ENCODE results near the gene DNAJB6. TPM values are rescaled to one million over a fixed set of nuclear protein-coding genes. Genes with fewer than 3 reads are reported as not detected.

DNAJB6 gene
- total RNA-seq, 1 experiment from 2014 or later: 82.5 TPM

GRCh38 chr7:157466867-157467261, 130.1 kb downstream of the DNAJB6 start:
- TF ChIP-seq, protein P1, sequence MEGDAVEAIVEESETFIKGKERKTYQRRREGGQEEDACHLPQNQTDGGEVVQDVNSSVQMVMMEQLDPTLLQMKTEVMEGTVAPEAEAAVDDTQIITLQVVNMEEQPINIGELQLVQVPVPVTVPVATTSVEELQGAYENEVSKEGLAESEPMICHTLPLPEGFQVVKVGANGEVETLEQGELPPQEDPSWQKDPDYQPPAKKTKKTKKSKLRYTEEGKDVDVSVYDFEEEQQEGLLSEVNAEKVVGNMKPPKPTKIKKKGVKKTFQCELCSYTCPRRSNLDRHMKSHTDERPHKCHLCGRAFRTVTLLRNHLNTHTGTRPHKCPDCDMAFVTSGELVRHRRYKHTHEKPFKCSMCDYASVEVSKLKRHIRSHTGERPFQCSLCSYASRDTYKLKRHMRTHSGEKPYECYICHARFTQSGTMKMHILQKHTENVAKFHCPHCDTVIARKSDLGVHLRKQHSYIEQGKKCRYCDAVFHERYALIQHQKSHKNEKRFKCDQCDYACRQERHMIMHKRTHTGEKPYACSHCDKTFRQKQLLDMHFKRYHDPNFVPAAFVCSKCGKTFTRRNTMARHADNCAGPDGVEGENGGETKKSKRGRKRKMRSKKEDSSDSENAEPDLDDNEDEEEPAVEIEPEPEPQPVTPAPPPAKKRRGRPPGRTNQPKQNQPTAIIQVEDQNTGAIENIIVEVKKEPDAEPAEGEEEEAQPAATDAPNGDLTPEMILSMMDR (IDR thresholded peaks at IDR 0.05 in 2 of 3, conservative IDR thresholded peaks at IDR 0.05 in 1 of 3; ENCODE audit: borderline replicate concordance in 1 of 3, insufficient read depth in 1 of 3, low read depth in 2 of 3, low read length in 2 of 3): peak in 2 of 3 experiments; percentile 18 to 21; a peak in 2 of 6 replicates
- TF ChIP-seq EZH2 (IDR thresholded peaks at IDR 0.05): no peak
- no peak for TF ChIP-seq ZNF274 (IDR thresholded peaks at IDR 0.05; ENCODE audit: low read depth, low read length)
- ATAC-seq: peak; percentile 47; the same call in 1 of the 2 replicates
- no peak overlapping the region for H3K27ac ChIP-seq (ENCODE audit: low read depth, low read length)
- no peak overlapping the region for H3K4me3 ChIP-seq (replicated peaks in 1 of 2; ENCODE audit: low read depth in 1 of 2, low read length in 2 of 2)
- intact Hi-C loops (cut with micrococcal nuclease): no loop called here
- no peak overlapping the region for H2AFZ ChIP-seq (ENCODE audit: low read depth, low read length, poor library complexity, severe bottlenecking)
- no peaks in the 10 kb centered on the region for H3K36me3 ChIP-seq (ENCODE audit: control insufficient read depth in 1 of 2, insufficient read depth in 2 of 2, low read length in 2 of 2)
- no peaks in the 10 kb centered on the region for H3K9me2 ChIP-seq (ENCODE audit: insufficient read depth)
- H3K9me3 ChIP-seq (ENCODE audit: control insufficient read depth in 1 of 2, insufficient read depth in 1 of 2, low read depth in 1 of 2, low read length in 2 of 2): peaks cover 0 to 4% of the 10 kb centered on the region in 2 experiments; a peak in 2 of 4 replicates
- ChIA-PET POLR2A (no interaction called here), RAD21 (ENCODE audit: low non-redundant PET in 1 of 2, low total read pairs in 2 of 2, uncharacterized antibody in 2 of 2, unreplicated experiment in 2 of 2) (no interaction called here), CTCF (interaction anchor here (1.4 kb wide), 1 partner anchor 8 kb away, joined by 3 read pairs; no protein-coding TSS in a partner anchor)
- H3K4me2 ChIP-seq (ENCODE audit: low read length): no peak overlapping the region
- DNase-seq (ENCODE audit: low read depth, low spot score): no peak
- BruUV-seq (replicated peaks): no TSS peak
- peaks cover 0 to 7% of the 10 kb centered on the region in 2 experiments; a peak in 1 of 4 replicates for H3K4me1 ChIP-seq (ENCODE audit: control insufficient read depth in 1 of 2, insufficient read depth in 2 of 2, low read length in 2 of 2)
- H3K27me3 ChIP-seq (ENCODE audit: insufficient read depth, low read length): 0 out of 2 replicates have a peak, but pooled peaks cover 6% of the 10 kb centered on the region
- H3K79me2 ChIP-seq (ENCODE audit: insufficient read depth, low read length): no peaks in the 10 kb centered on the region
- no peaks in the 10 kb centered on the region for H4K20me1 ChIP-seq (ENCODE audit: insufficient read depth)
- H3K9ac ChIP-seq (ENCODE audit: low read length): no peak overlapping the region

Other genes starting within 250 kb of the DNAJB6 start
- 68.3 TPM for gene UBE3C, start 198.1 kb upstream of the DNAJB6 start, total RNA-seq (2021; ENCODE audit: unreplicated experiment)